Thoracic aorta (tissue), 2 donors: ENCODE data around the gene ZNHIT1. TPM values are rescaled to one million over a fixed set of nuclear protein-coding genes. Genes with fewer than 3 reads are reported as not detected.
"Not testable (repeated sequence)": the region's sequence is repeated elsewhere in the genome, so short reads cannot be mapped to it uniquely, and the experiment has no call there.

ENCODE experiments used
- ATAC-seq: fragments of 150-250 bp; one replicate; pipeline ENCODE4 v1.8.0; 2017; ENCODE audit warnings: low read depth; ENCODE audit not compliant: insufficient number of reproducible peaks, low FRiP score
- DNase-seq: peaks from one replicate; pipeline ENCODE4 v3.0.0-alpha.2; 2020; ENCODE audit warnings: low spot score
- H3K27ac ChIP-seq, 2 donors: fragments of 200-600 bp; sonication (generic); 1 replicate in 1 of 2; 2 replicates in 1 of 2; pipeline ENCODE4 v1.5.1; 2016; ENCODE audit warnings: mild to moderate bottlenecking in 2 of 2, moderate library complexity in 2 of 2
- H3K27me3 ChIP-seq: fragments of 200-600 bp; sonication (generic); replicated peaks from 2 replicates; pipeline ENCODE4 v1.6.0; 2016; ENCODE audit warnings: mild to moderate bottlenecking; ENCODE audit not compliant: insufficient read depth
- H3K36me3 ChIP-seq: fragments of 200-600 bp; sonication (generic); one replicate; pipeline ENCODE4 v1.5.1; 2016
- H3K4me1 ChIP-seq, 2 donors: fragments of 200-600 bp; sonication (generic); 1 replicate in 1 of 2; 2 replicates in 1 of 2; pipeline versions ENCODE4 v1.5.1 to v1.6.0; 2016; ENCODE audit warnings: low read depth in 2 of 2, mild to moderate bottlenecking in 1 of 2; ENCODE audit not compliant: control insufficient read depth in 1 of 2
- H3K4me3 ChIP-seq: fragments of 200-600 bp; sonication (generic); 2 replicates; pipeline ENCODE4 v1.5.1; 2016; ENCODE audit warnings: mild to moderate bottlenecking
- H3K9me3 ChIP-seq: fragments of 200-600 bp; sonication (generic); 2 replicates; pipeline ENCODE4 v1.5.1; 2016
- CTCF ChIP-seq: fragments of 200-600 bp; sonication (generic); IDR thresholded peaks from one replicate; pipeline ENCODE4 v1.5.1; 2019; ENCODE audit warnings: antibody characterized with exemption
- total RNA-seq, 2 donors: library from RNA; depleted of rRNA; stranded (reverse); fragments of >200 nt; gene quantifications; one replicate each; pipeline versions ENCODE4 v1.1.0 to v1.2.3, GENCODE V29; 2016

ZNHIT1 gene
- total RNA-seq, 2 donors from 2014 or later = 43.7 to 53.2 TPM

DNA sequence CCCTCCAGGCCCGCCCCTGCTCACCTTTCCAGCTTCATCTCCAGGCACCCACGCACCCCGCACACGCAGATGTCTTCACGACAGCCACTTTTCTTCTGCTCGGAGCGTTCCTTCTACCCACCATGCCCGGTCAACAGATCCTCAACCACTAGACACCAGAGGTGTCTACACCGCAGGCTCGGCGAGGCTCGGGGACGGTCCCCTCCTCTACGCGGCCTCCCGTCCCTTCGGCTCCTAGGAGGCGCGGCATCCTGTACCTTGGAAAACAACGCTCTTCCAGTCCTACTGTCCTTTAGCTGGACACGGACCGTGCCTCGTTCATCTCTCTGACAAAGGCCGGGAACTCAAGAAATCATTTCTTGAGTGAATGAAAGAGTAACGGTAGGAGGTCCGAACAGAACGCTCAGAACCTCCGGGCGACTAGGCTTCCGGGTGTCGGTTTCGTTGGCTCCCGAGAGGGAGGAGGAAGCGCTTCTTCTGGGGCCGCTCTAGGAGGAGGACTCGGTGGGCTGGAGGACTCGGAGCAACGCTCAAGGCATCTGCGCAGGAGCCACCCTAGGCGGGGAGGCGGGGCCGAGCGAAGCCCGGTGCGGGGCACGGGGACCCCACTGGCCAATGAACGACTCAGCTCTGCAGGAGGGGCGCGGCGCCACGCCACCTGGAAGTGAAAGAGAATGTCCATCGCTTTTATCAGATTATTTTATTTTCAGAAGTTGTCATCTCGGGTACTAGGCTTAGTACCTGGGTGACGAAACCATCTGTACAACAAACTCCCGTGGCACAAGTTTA lies 34.1 kb downstream of the ZNHIT1 start:
- H3K9me3 ChIP-seq = no peaks in the 10 kb centered on the region
- peaks cover 13 to 16% of the 10 kb centered on the region in 2 donors for H3K4me1 ChIP-seq
- peaks cover 10% of the 10 kb centered on the region for H3K36me3 ChIP-seq
- TF ChIP-seq CTCF = no peak
- no peaks in the 10 kb centered on the region for H3K27me3 ChIP-seq
- peak overlapping the region; percentile 54 to 81 for H3K27ac ChIP-seq
- ATAC-seq (peak; percentile 92), DNase-seq (peak; percentile 88)
- peak overlapping the region; percentile 99 for H3K4me3 ChIP-seq

DNA sequence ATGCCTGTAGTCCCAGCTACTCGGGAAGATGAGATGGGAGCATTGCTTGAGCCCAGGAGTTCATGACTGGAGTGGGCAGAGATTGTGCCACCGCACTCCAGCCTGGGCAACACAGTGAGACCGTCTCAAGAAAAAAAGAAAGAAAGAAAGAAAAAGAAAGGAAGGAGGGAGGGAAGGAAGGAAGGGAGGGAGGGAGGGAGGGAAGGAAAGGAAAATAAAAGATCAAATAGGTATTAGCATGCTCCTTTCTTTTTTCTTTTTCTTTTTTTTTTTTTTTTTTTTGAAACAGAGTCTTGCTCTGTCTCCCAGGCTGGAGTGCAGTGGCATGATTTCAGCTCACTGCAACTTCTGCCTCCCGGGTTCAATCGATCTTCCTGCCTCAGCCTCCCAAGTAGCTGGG lies 35.2 kb downstream of the ZNHIT1 start:
- H3K27ac ChIP-seq, H3K9me3 ChIP-seq, DNase-seq, H3K27me3 ChIP-seq, H3K4me3 ChIP-seq, ATAC-seq: not testable (repeated sequence)
- Histone ChIP-seq H3K36me3 (peaks cover 10% of the 10 kb centered on the region), H3K4me1 (peaks cover 13 to 16% of the 10 kb centered on the region in 2 donors)

GRCh38 chr7:101255796-101256195 lies 37.8 kb downstream of the ZNHIT1 start:
- Histone ChIP-seq H3K27me3 (no peaks in the 10 kb centered on the region), H3K4me1 (peaks cover 7 to 9% of the 10 kb centered on the region in 2 donors), H3K9me3 (no peaks in the 10 kb centered on the region), H3K4me3 (no peak overlapping the region), H3K27ac (no peak overlapping the region), H3K36me3 (no peaks in the 10 kb centered on the region)
- ATAC-seq (no peak), DNase-seq (no peak)
- TF ChIP-seq CTCF = no peak

- Histone ChIP-seq H3K4me1 (no peaks in the 10 kb centered on the region), H3K27ac (no peak overlapping the region), H3K4me3 (no peak overlapping the region), H3K27me3 (no peaks in the 10 kb centered on the region), H3K36me3 (no peaks in the 10 kb centered on the region), H3K9me3 (no peaks in the 10 kb centered on the region)
- DNase-seq (no peak), ATAC-seq (no peak)
- no peak for TF ChIP-seq CTCF
Measured at GRCh38 chr7:101258243-101258731, 40.3 kb downstream of the ZNHIT1 start.

DNA sequence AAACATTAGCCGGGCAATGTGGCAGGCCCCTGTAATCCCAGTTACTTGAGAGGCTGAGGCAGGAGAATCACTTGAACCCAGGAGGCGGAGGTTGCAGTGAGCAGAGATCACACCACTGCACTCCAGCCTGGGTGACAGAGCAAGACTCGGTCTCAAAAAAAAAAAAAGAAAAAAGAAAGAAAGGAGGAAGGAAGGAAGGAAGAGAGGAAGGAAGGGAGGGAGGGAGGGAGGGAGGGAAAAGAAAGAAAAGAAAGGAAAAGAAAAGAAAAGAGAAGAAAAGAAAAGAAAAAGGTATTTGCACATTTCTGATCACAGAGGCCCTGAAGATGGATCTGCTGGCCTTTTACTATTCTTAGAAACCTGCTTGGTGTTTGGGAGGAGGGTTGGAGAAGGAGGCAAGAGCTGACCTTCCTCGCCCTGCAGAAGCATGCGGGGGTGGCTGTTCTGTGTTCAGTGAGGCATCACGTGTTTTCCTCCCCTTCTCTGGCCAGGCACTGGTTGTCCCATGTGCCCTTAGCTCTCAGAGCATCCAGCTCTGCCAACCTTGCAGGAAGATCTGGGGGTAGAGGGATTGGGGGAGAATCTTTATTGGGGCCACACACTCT lies 46.2 kb downstream of the ZNHIT1 start:
- not testable (repeated sequence) for H3K36me3 ChIP-seq

More for the DNA sequence above, 46.2 kb downstream of the ZNHIT1 start:
- not testable (repeated sequence) for H3K4me1 ChIP-seq, ATAC-seq, H3K9me3 ChIP-seq, DNase-seq, H3K27me3 ChIP-seq, H3K4me3 ChIP-seq, H3K27ac ChIP-seq
